Measurements from ENCODE around the gene VSTM4.

VSTM4 gene

DNA sequence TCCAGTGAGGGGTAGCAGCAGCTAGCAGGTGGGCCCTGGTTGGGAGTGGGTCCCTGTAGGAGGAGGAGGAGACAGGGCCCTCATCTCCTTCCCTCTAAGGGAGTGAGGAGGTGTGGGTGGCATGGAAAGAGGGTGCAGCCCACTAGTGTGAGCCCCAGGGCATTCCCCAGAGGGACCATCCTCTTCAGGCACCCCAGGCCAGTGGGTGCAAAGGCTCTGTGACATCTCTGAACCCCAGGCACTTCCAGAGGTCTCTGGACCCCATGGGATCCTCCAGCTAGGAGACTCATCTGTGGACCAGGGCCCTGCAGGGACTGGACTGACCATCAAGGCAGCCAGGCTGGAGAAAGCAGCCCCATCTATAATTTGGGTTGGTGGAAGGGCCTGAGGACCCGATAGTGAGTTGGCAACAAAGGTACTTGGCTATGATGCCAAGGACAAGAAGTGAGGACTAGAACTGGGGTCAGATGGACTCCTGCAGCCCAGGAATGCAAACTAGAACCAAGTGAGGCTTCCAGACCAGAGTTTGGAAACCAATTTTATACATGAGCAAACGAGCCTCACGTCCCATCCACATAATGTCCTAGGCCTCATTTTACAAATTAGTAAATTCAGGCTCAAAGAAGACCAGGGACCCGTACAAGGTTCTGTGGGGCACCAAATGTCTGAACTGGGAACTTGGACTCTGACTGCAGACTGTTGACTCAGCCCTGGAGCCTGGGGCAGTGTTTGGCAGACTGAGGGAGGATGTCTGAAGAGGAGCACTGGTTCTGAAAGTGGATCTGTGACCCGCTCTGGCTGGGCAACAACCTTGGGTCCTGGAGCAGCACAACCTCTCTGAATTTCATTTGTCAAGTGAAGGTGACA lies 1.4 kb upstream of the VSTM4 start:
- DNase-seq (ENCODE audit: low spot score) = no peak

DNA sequence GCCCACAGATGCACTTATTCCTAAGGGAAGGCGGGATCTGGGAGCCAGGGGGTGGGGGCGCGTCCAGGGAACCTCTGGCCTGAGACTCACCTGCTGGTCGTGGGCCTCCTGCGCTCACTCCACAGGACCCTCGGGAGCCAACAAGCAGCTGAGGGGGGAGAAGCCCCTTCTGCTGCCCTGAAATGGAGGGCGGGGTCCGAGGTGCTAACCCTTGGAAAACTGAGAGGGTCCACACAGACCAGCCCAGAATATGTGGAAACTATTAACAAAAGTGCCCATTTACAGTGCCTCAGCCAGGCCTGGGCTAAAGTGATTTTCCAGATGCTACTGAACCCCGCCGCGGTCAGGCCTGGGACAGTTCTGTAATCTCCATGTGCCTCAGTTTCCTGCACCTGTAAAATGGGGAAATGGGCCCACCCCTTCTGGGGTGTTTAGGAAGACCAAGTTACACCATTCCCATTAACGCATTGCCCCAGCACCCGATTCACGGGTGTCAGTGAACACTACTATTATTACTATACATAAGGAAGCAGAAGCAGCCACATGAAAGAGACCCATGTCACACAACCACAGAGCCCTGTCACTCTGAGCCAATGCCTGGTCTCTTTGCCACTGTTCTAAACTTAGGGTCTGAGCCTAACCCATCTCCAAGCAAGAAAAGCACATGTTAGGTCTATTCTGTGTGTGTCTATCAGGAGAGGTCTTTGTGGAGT lies 630 bp upstream of the VSTM4 start:
- no peak for DNase-seq (ENCODE audit: low spot score)

DNA sequence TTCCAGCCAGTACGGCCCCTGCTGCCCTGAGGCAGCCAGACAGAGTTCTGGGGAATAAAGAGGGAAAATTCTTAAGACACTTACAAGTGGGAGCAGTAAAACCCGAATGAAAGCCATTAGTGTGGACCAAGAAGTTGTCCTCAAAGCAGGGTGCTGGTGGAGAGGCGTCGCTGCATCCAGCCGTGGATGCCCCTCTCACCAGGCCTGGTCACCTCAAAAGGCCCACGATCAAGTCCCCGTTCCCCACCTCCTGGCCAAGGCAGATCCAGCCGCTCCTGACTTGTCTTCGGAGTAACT lies 656 bp downstream of the VSTM4 start:
- no peak for DNase-seq (ENCODE audit: low spot score)

DNA sequence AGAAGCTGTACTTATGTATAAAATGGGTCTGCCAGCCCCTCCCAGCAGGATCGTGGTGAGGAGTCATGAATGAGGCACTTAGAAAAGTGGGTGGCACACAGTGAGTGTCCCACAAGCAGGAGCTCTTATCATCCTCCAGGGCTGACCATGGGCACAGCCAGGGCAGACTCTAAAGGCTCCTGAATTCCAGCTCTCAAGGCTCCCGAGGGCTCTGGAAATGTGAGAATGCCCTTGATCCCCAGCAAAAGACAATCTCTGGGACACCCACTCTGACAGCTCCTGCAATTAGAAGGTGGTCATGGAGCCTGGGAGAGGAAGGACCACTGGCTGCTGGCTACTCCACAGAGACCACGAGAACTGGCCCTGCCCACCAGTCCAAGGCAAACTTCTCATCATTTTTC lies 1.6 kb downstream of the VSTM4 start:
- DNase-seq (ENCODE audit: low spot score) = no peak

DNA sequence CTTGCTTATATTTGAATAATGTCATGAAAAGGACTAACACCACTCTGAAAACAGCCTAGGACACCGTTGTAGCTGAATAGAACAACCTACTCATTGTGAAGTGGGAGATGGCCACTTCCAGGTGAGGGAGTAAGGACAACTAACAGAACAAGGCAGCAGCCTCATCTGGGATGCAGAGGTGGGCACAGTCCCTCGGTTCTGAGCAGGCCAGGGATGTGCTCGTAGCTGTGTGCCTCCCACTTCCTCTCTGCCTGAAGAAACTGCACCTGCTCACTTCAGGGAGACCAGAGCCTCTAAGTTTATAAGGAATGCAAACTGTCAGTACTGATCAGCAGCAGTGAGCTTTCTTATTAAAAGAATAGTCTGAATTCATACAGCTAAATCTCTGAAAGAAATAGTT lies 2.5 kb downstream of the VSTM4 start:
- no peak for DNase-seq (ENCODE audit: low spot score)

DNA sequence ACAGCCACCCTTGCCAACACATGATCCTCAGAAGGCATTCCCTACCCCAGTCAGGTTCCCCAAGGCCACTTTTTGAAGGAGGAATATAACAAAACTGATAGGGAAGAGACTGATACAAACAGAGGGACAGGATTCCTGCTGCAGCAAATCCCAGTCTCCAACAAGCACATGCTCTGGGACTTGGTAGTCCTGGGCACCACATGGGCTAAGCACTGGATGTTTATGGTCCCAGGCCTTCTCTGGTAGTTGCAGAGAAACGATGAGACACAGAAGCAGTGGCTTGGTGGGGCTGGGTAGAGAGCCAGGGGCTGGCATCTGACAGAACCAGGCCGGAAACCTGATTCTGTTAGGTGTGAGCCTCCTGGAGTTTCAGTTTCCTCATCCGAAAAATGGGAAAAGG lies 3.2 kb downstream of the VSTM4 start:
- DNase-seq (ENCODE audit: low spot score) = no peak

DNA sequence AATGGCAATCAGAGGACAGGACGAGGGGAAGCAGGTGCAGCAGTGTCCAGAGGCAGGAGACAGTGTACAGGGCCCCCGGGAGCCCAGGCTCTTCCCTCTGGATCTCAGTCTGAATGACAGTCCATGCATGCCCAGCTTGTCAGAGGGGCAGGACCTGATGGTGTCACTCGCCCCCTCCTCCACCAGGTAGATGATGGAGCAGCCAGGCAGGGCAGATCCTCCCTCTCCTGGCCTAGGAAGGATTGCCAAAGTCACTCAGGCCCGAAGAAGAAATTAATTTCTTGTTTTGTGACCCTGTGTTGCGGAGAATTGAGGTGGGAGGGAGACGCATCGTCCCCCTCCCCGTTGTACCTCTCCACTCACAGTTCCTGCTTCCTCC lies 4.0 kb downstream of the VSTM4 start:
- no peak for DNase-seq (ENCODE audit: low spot score)

DNA sequence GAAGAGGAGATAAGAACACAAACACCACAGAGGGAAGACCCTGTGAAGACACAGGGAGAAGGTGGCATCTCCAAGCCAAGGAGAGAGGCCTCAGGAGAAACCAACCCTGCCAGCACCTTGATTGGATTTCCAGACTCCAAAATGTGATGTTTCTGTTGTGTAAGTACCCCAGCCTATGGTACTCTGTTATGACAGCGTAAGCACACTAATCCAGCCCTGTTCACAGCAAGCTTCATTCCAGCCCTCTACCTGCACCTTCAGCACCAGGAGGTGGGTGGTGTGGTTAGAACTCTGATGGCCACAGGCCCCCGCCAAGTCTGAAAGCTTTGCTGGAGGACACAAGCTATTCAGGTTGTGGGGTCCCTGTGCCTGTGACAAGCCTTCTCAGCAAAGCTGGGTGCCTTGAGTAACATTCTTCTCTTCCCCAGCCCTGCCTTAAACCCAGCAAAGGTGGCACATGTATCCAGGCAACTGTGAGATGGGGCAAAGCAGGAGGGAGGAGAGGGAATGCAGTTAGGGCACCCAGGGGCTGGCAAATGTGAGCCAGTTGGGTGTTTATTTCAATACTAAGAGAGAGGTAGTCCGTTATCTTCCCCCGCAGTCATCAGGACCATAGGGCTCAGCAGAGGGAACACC lies 4.5 kb downstream of the VSTM4 start:
- no peak for DNase-seq (ENCODE audit: low spot score)

DNA sequence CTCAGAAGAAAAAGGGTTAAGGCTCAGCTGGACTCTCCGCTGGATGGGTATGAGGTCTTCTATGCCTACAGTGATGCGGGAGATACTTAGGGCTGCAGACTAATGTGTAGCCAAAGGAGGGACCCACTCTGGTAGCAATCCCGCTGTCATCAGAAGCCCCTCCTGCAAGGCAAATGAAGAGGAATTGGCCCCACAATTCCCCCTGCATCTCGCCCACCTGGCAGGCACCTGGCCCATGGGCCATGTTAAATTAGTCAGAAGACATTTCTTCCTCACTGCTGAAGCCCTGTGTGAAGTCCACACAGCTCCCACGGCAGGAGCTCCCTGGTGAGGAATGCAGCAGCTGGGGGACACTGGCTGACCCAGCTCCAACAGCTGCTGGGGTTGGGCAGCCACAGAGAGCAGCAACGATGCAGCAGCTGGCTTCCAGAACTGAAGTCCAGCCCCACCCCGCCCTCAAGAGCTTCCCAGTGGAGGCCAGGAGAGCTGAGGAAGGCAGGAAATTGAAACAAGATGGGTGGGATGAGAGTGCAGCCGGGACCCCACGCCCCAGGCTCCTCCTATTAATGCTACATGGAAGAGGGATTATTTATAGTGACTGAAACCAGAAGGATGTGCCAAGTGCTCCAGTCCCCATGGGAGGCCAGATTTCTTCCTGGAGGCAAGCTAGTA lies 5.5 kb downstream of the VSTM4 start:
- no peak for DNase-seq (ENCODE audit: low spot score)

DNA sequence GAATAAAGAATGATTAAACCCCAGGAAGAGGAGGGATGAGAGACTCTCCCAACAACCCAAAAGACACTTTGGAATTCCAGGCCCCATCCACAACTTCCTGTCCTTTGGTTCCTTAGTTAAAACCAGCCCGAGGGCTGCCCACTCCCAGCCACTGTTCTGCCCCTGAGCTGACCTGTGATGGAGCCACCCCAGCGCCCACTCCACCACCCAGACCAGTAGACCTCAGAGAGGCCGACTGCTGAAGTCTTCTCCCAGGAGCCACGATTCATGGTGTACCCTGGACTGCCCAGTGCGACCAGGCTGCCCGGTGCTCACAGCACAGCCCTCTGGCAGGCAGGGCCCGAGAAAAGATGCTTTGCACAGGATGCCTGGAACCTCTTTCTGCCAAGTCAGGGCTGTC lies 6.7 kb downstream of the VSTM4 start:
- no peak for DNase-seq (ENCODE audit: low spot score)

DNA sequence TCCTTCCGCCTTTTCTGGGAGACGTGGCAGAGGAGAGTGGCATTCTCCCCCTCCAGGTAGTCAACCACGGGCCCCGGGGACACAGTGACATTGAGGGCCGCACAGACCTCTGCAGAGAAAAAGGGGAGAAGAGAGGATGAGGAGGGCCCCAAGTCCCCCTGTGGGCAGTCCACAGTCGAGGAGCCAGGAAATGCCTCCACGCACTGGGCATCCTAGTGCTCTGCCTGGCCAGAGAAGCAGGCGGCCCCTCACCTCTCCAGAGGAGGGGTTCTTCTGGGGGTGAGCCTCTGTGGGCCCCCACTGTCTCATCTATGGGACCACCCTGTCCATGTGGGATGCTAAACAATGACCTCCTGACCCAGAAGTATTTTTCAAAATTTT lies 7.4 kb downstream of the VSTM4 start:
- no peak for DNase-seq (ENCODE audit: low spot score)

DNA sequence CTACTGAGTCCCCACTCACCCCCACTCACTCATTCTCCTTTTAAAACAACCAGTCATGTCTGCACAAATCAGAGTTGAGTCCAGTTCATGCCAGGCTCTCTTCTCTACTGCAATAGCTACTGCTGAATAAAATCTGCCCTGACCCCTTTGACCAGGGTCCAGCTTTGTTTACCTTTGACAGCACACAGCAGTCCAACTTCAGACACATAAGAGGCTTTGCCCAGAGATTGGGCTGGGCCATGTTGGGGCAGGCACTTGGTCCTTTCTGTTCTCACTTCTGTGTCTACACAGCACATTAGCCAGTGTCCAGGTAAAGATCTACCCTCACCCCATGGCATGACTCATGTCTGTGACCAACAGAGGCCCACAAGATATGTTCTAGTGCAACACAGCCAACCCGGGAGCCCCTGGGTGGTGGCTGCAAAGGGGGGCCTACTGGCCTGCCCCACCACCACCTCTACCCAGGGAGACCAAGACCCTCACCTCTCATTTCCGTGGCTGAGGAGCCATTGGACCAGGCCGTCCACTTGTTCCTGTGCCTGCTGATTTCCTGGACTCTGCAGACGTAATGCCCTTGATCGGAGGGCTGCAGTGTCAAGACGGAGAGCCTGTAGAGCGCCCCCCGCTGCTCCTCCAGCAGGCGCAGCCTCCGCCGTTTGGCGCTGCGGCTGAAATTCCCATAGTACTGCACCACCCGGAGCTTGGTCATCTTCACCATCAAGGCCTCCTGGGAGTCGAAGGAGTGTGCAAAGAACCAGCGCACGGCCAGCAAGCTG lies 8.0 kb downstream of the VSTM4 start:
- no peak for DNase-seq (ENCODE audit: low spot score)

DNA sequence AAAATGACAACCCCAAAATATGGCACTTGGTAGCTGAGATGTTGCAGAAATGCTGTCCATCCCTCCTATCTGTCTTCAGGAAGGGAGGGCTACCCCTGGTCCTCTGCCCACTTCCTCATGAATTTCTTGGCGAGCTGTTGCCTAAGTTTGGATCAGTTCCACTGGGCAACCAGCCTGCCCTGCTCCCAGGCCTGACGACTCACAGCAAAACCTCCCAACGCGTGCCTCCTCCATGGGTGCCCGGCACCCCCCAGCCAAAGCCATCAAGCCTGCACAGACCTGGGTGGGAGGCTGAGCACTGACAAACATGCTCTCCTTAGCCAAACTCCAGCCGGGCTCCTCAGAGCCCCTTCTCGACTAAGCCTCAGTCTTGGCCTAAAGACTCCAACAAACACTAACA lies 8.9 kb downstream of the VSTM4 start:
- no peak for DNase-seq (ENCODE audit: low spot score)

DNA sequence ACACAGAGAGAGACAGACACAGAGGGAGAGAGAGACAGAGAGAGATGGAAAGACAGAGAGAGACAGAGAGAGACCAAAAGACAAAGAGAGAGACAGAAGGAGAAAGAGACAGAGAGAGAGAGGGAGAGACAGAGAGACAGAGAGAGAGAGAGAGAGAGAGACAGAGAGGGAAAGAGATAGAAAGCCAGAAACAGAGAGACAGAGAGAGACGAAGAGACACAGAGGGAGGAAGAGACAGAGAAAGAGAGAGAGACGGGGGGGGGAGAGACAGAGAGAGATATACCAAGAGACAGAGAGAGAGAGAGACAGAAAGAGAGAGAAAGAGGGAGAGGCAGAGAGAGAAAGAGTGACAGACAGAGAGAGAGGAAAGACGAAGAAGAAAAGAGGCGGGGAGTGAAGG lies 10.2 kb downstream of the VSTM4 start:
- DNase-seq (ENCODE audit: low spot score) = no peak

DNA sequence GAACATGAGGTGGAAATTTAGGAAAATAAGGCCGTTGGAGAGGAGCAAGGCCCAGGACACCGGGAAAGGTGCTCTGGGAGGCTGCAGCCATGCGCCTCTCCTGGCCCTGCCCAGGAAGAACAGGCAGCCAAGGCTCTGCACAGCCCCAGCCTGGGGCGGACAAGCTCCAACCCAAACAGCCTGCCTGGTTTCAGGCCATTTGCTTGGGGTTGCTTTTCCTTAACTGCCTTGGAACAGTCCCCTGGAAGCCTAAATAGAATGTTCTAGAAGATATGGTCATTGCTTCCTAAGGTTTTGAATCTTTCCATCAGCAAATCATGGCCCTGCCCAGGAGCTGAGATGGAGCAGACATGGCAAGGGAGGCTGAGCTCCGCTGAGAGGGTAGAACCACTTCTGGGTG lies 11.0 kb downstream of the VSTM4 start:
- no peak for DNase-seq (ENCODE audit: low spot score)

DNA sequence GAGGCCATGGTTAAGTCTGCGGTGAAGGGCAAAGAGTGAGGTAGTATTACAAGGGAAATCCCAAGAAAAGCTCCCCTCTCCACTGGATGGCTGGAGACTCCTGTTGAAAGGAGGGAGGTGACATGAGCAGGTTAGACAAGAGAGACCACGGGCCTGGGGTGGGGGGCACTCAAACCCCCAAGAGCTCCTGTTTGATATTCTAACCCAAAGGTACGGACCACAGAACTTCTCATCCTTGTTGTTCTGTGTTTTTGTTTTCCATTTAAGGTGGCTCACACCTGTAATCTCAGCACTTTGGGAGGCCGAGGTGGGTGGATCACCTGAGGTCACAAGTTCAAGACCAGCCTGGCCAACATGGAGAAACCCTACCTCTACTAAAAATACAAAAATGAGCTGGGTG lies 11.6 kb downstream of the VSTM4 start:
- DNase-seq (ENCODE audit: low spot score) = no peak

DNA sequence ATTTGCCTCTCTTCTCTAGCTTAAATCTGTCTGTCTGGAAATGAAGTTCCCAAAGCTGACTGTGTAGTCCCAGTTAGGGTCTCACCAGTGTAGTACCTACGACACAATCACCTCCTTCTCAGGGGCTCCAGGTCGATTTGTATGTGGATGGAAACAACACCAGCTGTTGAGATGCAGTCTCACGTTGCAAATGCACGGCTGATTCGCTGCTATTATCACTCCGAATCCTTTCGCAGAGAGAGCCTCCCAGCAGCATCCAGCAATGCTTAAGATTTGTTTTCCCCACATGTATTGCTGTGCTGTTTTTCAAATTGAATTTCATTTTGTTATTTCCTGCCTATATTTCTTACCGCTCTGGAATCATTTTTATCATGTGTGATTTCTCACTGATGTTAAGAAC lies 16.3 kb downstream of the VSTM4 start:
- DNase-seq (ENCODE audit: low spot score) = no peak

DNA sequence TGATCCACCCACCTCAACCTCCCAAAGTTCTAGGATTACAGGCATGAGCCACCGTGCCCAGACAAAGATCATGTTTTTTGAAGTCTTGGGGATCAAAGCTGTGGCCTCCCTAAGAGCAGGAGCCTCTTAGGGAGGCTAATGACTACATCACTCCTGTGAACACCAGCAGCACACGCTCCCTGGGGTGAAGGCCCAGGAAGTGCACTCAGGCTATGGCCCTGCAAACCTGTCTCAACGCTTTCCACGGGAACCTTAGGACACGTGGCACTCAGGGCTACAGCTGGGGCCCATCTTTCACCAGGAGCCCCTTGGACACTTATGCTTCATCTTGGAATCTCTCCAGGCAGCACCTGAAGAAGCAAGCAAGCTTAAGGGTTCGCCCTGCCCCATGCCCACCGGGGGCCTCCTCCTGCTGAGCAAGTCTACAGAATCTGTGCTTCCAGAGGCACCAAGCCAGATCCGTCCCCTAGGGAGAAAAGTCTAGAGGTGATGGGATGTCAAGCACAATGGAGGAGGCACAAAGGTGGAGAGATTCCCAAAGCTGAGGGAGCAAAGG lies 18.4 kb downstream of the VSTM4 start:
- no peak for DNase-seq (ENCODE audit: low spot score)

DNA sequence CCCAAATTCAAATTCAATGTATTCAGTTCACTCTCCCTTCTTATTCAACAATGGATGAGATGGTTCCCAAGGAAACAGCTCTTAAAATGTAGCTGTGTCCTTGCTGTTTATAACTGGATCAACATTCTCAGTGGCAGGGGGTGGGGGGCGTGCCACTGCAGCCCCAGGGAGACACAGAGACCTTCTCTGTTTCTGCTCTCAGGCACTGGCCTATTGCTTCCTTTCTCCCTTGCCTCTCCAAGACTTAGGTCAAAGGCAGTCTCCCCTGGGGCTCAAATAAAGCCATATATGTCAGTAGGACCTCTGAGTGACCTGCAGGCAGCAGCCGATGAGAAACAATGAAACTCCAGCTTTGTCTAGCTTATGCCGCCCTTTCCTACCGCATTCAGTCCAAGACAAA lies 20.7 kb downstream of the VSTM4 start:
- no peak for DNase-seq (ENCODE audit: low spot score)

DNA sequence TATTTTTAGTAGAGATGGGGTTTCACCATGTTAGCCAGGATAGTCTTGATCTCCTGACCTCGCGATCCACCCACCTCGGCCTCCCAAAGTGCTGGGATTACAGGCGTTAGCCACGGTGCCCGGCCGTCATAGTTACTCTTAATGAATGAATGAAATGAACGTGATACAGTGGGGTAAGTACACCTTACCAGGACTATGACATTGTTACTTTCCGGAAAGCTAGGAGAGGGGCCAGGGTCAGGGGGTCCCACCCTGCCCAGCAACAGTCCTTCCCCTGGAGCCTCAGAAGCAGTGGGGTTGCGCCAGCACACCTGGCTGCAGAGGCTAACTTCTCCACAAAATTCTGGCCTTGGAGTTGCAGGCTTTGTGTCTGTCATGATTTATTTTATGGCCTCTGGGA lies 21.4 kb downstream of the VSTM4 start:
- DNase-seq (ENCODE audit: low spot score) = no peak

DNA sequence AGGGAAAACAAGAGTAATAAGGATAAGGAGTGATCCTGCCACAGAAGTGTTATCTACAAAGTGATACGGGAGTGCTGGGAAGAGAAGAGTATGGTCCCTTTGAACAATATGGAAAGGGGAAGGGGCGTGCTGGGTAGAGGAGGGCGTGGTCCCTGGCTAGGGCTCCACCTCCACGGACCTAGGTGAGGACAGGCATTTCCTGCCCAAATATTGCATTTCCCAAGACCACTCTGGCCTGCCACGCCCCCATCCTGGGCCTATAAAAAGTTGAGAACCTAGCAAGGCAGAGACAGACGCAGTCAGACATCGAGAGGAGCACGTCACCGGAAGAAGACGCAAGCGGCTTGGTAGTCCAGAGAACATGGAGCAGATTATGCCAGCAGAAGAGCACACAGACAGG lies 22.8 kb downstream of the VSTM4 start:
- no peak for DNase-seq (ENCODE audit: low spot score)
